ENCODE measurements around the gene IL1RAP. TPM values are rescaled to one million over a fixed set of nuclear protein-coding genes. Genes with fewer than 3 reads are reported as not detected.
"Not testable (repeated sequence)": the region's sequence is repeated elsewhere in the genome, so short reads cannot be mapped to it uniquely, and the experiment has no call there.

IL1RAP gene, protein sequence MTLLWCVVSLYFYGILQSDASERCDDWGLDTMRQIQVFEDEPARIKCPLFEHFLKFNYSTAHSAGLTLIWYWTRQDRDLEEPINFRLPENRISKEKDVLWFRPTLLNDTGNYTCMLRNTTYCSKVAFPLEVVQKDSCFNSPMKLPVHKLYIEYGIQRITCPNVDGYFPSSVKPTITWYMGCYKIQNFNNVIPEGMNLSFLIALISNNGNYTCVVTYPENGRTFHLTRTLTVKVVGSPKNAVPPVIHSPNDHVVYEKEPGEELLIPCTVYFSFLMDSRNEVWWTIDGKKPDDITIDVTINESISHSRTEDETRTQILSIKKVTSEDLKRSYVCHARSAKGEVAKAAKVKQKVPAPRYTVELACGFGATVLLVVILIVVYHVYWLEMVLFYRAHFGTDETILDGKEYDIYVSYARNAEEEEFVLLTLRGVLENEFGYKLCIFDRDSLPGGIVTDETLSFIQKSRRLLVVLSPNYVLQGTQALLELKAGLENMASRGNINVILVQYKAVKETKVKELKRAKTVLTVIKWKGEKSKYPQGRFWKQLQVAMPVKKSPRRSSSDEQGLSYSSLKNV
- total RNA-seq, result 1 to 10 TPM; 5.3 to 5.4 TPM

DNA sequence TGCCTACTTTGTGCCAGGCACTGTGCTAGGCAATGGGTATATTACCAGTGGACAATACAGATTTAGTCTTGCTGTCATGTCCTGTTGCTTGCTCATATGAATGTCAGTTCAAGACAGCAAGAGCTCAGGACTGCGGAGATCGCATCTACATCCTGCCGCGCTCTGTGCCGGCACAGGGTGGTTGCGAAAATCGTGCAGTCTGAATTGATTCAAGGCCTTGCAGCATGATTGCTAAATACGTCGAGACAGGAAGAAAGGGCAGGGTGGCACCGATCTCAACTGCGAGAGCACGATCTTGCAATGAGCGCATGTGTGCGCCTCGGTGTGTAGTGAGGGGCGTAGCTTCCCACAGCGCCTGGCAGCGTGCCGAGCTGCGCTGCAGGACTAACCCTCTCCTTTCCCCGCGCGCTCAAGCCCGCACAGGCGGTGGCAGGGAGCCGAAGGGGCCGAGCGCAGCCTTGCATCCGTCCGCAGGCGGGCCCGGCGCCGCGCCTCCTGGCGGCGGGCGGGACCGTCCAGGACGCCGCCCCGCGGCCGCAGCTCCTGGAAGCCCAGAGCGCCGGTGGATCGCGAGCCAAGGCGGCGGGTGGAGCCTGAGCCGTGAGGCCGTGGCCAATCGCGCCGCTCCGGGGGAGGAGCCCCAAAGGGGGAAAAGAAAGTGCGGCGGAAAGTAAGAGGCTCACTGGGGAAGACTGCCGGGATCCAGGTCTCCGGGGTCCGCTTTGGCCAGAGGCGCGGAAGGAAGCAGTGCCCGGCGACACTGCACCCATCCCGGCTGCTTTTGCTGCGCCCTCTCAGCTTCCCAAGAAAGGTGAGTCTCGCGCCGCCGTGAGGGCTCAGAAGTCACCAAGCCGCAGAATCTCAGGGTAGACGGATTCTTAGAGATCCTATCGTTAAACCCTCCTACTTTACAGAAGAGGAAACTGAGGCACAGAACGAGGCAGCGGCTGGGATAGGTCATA is at the start of gene IL1RAP:
IL1RAP (plus strand) TSS at position 677 of the 962 bp plus-strand sequence. CDS start 50,205 bp downstream, outside the sequence.
- Histone ChIP-seq H3K36me3 (replicated peaks in 1 of 2; ENCODE audit: insufficient read depth in 1 of 2, low read depth in 2 of 2) (no peaks in the 10 kb centered on the region), H3K27me3 (no peaks in the 10 kb centered on the region), H3K4me3 (peak within 1 kb of the TSS; percentile 57 to 81), H3K27ac (peak within 1 kb of the TSS; percentile 63 to 82 (median 70)), H3K4me1 (peaks cover 11% of the 10 kb centered on the region), H3K9me3 (no peaks in the 10 kb centered on the region)
- DNase-seq, result peak; percentile 90 to 93 (median 90)
- 1 to 2% methylated on average over 34 to 76 of the region's 76 CpGs for WGBS, 2 donors
- peak; percentile 63 to 74 (median 67) for TF ChIP-seq POLR2A (IDR thresholded peaks at IDR 0.05)
- TF ChIP-seq, protein P1, sequence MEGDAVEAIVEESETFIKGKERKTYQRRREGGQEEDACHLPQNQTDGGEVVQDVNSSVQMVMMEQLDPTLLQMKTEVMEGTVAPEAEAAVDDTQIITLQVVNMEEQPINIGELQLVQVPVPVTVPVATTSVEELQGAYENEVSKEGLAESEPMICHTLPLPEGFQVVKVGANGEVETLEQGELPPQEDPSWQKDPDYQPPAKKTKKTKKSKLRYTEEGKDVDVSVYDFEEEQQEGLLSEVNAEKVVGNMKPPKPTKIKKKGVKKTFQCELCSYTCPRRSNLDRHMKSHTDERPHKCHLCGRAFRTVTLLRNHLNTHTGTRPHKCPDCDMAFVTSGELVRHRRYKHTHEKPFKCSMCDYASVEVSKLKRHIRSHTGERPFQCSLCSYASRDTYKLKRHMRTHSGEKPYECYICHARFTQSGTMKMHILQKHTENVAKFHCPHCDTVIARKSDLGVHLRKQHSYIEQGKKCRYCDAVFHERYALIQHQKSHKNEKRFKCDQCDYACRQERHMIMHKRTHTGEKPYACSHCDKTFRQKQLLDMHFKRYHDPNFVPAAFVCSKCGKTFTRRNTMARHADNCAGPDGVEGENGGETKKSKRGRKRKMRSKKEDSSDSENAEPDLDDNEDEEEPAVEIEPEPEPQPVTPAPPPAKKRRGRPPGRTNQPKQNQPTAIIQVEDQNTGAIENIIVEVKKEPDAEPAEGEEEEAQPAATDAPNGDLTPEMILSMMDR (IDR thresholded peaks at IDR 0.05), result peak; percentile 47 to 97 (median 87)
- ATAC-seq, result peak; percentile 97
- intact Hi-C loops (cut with DNase I), result no loop called here

- ATAC-seq (no peak), DNase-seq (no peak)
- no peaks in the 10 kb centered on the region for H3K9me3 ChIP-seq
- H3K27me3 ChIP-seq, result no peaks in the 10 kb centered on the region
- H3K4me3 ChIP-seq, result no peak overlapping the region
- H3K36me3 ChIP-seq (replicated peaks in 1 of 2; ENCODE audit: insufficient read depth in 1 of 2, low read depth in 2 of 2), result no peaks in the 10 kb centered on the region
- intact Hi-C loops (cut with DNase I), result no loop called here
- no peak for TF ChIP-seq POLR2A (IDR thresholded peaks at IDR 0.05)
- TF ChIP-seq, protein P1 (IDR thresholded peaks at IDR 0.05), result no peak
- no peak overlapping the region for H3K27ac ChIP-seq
- H3K4me1 ChIP-seq, result no peaks in the 10 kb centered on the region
These were observed 46.0 kb upstream of the IL1RAP start for GRCh38 chr3:190467922-190468321.

DNA sequence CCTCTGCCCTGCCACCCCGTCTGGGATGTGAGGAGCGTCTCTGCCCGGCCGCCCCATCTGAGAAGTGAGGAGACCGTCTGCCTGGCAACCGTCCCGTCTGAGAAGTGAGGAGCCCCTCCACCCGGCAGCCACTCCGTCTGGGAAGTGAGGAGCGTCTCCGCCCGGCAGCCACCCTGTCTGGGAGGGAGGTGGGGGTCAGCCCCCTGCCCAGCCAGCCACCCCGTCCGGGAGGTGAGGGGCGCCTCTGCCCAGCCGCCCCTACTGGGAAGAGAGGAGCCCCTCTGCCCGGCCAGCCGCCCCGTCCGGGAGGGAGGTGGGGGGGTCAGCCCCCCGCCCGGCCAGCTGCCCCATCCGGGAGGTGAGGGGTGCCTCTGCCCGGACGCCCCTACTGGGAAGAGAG is 40.6 kb upstream of the IL1RAP start:
- H3K4me3 ChIP-seq; H3K36me3 ChIP-seq (replicated peaks in 1 of 2; ENCODE audit: insufficient read depth in 1 of 2, low read depth in 2 of 2); H3K9me3 ChIP-seq; H3K4me1 ChIP-seq; H3K27ac ChIP-seq; ATAC-seq; intact Hi-C loops (cut with DNase I); DNase-seq; H3K27me3 ChIP-seq: not testable (repeated sequence)
- WGBS, 2 donors, result 83 to 90% methylated on average over 4 to 10 of the region's 25 CpGs

- no peaks in the 10 kb centered on the region for H3K27me3 ChIP-seq
- no peak for DNase-seq
- no peaks in the 10 kb centered on the region for H3K4me1 ChIP-seq
- TF ChIP-seq, protein P1 (IDR thresholded peaks at IDR 0.05), result no peak
- no peak for TF ChIP-seq POLR2A (IDR thresholded peaks at IDR 0.05)
- H3K27ac ChIP-seq, result no peak overlapping the region
- intact Hi-C loops (cut with DNase I), result no loop called here
- H3K4me3 ChIP-seq, result no peak overlapping the region
- WGBS, 2 donors, result 89% methylated on average over 2 of the region's 2 CpGs
- ATAC-seq, result no peak
- no peaks in the 10 kb centered on the region for H3K36me3 ChIP-seq (replicated peaks in 1 of 2; ENCODE audit: insufficient read depth in 1 of 2, low read depth in 2 of 2)
- no peaks in the 10 kb centered on the region for H3K9me3 ChIP-seq
These were observed 32.1 kb upstream of the IL1RAP start for GRCh38 chr3:190481779-190482178.

All from body of pancreas (tissue), 4 donors.